Measurements from ENCODE around the gene CHMP4A.
A peak's percentile ranks its signal among the peaks of the same experiment; 100 is the strongest.

CHMP4A gene

GRCh38 chr14:24212924-24213865 lies at the start of gene CHMP4A:
TSS of gene CHMP4A (minus strand) at chr14:24213488. CDS start at chr14:24213439, 49 bp downstream.
- DNase-seq (ENCODE audit: low spot score) = peak; percentile 96

GRCh38 chr14:24261969-24262327 lies 48.7 kb upstream of the CHMP4A start:
- DNase-seq (ENCODE audit: low spot score) = no peak

DNA sequence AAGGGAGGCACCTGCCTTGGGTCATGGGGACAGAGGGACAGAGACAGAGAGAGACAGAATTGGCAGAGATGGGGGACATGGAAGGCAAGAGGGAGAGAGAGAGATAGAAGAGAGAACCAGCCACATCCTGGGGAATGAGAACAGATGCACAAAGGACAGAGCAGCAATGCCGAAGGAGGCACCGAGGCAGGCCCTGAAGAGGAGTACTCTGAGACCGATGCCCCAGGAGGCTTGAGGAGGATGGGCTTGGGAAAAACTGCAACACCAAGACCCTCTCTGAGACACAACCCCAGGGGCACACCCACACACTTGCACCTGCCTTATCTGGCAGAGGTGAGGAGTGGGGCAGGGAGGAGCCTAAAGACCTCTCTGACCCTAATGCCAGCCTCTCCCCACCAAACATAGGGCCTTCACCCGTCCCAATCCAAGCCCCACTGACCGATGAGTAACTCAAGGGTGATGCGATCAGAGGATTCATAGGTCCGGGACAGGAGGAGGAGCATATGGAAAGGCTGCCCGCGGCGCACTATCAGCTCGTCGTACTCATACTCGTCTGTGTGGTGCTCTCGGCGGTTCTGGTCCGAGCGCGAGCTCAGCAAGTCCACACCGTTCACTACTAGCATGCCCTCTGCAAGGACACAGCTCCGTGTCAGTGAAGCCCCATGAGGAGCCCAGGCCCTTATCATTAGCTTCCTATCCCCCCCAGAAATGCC lies 48.1 kb upstream of the CHMP4A start:
- DNase-seq (ENCODE audit: low spot score) = no peak

GRCh38 chr14:24260780-24261157 lies 47.5 kb upstream of the CHMP4A start:
- DNase-seq (ENCODE audit: low spot score) = no peak

GRCh38 chr14:24260026-24260779 lies 46.9 kb upstream of the CHMP4A start:
- no peak for DNase-seq (ENCODE audit: low spot score)

GRCh38 chr14:24259282-24260025 lies 46.2 kb upstream of the CHMP4A start:
- DNase-seq (ENCODE audit: low spot score) = peak; percentile 78

- no peak for DNase-seq (ENCODE audit: low spot score)
Measured at GRCh38 chr14:24258548-24259265, 45.4 kb upstream of the CHMP4A start.

GRCh38 chr14:24258119-24258518 lies 44.8 kb upstream of the CHMP4A start:
- no peak for DNase-seq (ENCODE audit: low spot score)

- DNase-seq (ENCODE audit: low spot score) = no peak
Measured at GRCh38 chr14:24256960-24257359, 43.7 kb upstream of the CHMP4A start.

GRCh38 chr14:24255931-24256711 lies 42.8 kb upstream of the CHMP4A start:
- no peak for DNase-seq (ENCODE audit: low spot score)

GRCh38 chr14:24255438-24255837 lies 42.1 kb upstream of the CHMP4A start:
- DNase-seq (ENCODE audit: low spot score) = no peak

DNA sequence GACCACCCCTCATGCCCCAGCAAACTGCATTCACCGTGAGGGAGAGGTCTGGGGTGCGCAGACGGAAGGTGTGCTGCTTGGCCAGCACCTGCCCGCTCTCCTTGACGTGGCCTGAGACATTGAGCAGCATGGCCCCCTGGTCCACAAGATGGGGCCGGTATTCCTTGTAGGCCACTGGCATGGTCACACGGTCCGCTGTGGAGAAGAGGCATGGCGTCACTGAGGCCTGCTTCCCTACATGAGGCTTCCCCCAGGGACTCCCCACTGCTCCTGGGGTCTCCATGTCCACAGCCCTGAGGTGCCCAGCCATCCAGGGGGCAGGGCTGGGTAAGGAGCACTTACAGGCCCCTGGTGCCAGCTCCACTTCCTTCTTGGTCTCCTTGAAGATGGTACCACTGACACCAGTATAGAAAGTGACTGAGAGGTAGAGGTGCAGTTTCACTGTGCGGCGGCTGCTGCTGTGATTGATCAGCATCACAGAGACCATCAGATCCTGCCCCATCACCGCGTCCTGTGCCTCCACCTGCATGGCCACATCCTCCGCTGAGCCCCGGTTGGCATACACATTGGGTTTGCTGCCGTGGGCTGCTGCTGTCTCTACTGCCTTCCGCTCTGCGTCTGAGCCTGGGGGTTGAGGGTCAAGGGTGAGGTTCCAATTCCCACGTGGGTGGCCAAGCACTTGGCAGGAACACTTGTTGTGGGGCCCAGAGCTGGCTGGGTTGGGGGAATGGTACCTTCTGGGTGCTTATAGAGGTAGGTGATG lies 41.5 kb upstream of the CHMP4A start:
- no peak for DNase-seq (ENCODE audit: low spot score)

DNA sequence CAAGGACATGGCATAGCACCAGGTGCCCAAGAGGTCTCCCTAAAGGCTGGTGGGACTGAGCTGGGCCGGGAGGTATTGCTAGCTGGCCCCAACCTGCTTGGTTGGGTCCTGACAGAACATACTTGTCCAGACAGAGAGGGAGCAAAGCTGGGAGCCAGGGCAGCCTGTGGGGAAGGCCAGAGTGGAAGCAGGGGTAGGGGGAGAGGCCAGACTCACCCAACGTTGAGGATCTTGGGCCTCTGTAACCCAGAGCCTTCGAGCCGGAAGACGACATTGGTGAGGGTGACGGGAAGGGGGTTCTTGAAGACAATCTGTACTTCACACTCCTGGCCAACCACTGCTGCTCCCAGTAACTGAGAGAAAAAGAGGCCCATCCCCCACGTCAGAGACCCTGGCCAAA lies 40.6 kb upstream of the CHMP4A start:
- DNase-seq (ENCODE audit: low spot score) = no peak

DNA sequence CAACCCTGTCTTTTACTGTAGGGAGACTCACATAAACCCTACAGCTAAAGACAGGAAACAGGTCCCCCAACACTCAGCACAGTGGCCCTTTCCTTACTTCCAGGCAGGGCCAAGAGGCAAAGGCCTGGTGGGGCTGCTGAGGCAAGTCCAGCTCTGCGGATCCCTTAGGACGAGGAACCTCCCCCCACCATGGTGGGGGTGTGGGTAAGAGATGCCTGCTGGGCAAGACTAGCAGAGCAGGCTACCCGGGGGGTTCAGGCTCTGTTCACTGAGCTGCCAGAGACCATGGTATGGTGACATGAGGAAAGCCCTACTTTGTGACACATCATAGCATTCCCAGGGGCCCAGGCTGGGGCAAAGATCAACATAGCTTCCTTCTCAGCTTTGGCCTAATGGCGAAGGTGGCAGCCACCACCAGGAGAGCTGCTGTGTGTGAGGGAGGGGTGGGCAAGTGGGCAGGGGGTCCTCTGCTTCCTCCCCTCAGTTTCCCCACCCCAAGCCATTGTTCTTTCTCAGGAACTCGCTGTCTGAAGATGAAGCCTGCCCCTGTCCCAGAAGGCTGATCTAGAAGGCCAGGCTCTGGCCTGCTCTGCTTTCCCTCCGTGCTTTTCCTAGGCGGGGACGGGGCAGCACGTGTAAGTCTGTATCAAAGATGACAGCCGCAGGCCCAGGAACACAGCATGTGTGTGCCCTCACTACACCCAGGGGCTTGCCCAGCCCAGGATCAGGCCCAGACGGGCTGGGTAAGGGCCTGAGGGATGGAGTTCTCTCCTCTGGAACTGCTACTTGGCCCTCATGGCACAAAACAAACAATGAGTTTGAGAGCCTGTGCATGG lies 39.2 kb upstream of the CHMP4A start:
- no peak for DNase-seq (ENCODE audit: low spot score)

DNA sequence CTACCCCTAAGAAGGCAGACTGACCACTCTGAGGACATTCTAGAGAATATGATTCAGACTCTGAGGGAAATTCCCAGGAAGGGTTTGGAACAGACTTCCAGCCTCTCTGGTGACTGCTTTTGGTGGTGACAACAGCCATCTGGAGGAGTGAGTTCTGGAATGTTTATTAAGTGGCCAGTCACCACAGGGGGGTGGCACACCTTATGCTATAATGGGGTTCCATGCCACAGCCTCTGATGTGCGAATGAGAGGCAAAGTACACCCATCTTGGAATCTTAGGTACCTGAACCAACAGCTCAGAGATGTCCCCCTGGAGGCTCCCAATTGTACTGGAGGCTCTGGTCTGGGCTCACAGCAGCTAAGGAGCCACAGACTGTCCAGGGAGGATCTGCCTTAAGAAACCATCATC lies 38.6 kb upstream of the CHMP4A start:
- peak; percentile 53 for DNase-seq (ENCODE audit: low spot score)

- DNase-seq (ENCODE audit: low spot score) = no peak
Measured at GRCh38 chr14:24250354-24250753, 37.1 kb upstream of the CHMP4A start.

- DNase-seq (ENCODE audit: low spot score) = no peak
Measured at GRCh38 chr14:24249230-24250021, 36.1 kb upstream of the CHMP4A start.

- DNase-seq (ENCODE audit: low spot score) = no peak
Measured at GRCh38 chr14:24247422-24247821, 34.1 kb upstream of the CHMP4A start.
